GM19240 (cell line): Measurements from ENCODE around the gene MAGEB16.

Experiments used
- DNase-seq: peaks from one replicate; pipeline ENCODE4 v3.0.0; 2011; ENCODE audit warnings: low spot score; ENCODE audit not compliant: insufficient read length

Gene MAGEB16

GRCh38 chrX:35798042-35798441 lies at the start of gene MAGEB16:
Gene MAGEB16, plus strand, starts transcription at chrX:35798342. Its CDS starts 3,855 bp downstream, at chrX:35802197.
- no peak for DNase-seq

- no peak for DNase-seq
These were observed 24.1 kb upstream of the MAGEB16 start for GRCh38 chrX:35773958-35774564.

- DNase-seq: no peak
These were observed 13.1 kb upstream of the MAGEB16 start for GRCh38 chrX:35785075-35785474.

- no peak for DNase-seq
These were observed 11.9 kb upstream of the MAGEB16 start for GRCh38 chrX:35786271-35786670.

GRCh38 chrX:35787867-35788266 lies 10.3 kb upstream of the MAGEB16 start:
- no peak for DNase-seq

- no peak for DNase-seq
These were observed 2.3 kb downstream of the MAGEB16 start for GRCh38 chrX:35800474-35800873.

DNA sequence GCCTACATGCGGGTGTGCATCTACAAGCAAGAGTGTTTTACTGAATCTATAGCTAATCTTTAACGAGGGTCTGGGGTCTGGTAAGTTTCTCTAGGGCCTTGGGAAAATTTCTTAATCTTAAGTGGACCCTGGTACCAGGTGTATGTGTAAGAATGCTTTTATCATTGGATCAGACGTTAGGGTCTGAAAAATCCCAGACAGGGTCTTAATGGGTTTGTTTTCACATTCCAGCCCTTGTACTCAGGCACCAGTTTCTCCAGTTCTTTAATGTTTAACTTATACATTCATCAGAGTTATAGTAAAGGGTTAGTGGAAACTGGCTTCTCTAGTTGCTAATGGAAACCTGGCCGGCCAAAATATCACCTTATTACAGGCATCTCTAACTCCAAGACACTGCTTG lies 11.6 kb downstream of the MAGEB16 start:
- no peak for DNase-seq

GRCh38 chrX:35819241-35819640 lies 21.1 kb downstream of the MAGEB16 start:
- no peak for DNase-seq

DNA sequence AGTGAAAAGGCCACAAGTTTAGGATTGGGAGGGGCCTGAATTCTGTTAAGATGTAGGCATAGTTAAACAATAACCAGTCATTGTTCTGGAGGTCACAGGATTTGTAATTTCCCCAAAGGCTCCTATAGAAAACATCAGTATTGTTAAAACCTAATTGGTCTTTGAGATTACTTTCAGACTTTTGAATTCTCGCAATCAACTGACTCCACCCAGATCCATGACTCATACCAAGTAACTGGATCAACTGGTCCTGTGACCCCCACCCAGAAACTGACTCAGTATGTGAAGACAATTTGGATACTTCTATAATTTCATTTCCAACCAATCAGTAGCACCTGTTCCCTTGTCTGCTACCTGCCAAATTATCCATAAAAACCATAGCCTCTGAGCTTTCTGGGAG lies 28.4 kb downstream of the MAGEB16 start:
- DNase-seq: no peak

DNA sequence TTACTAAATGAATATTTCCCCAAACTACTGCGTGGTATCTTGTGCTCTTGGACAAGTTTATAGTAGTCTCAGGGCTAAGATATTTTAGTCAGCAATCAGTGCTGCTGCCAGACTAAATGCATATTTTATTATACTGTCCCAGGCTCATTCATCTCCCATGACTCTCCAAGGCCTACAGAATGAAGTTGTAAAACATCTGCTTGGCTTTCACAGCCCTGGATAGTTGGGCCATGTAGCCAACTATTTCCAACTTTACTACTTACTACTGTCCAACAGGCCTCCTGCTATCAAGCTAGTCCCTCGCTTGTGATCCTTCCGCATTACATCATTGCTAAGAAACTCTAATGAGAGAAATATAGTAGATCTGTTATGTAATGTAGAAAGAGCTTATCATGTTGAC lies 31.4 kb downstream of the MAGEB16 start:
- DNase-seq: no peak

DNA sequence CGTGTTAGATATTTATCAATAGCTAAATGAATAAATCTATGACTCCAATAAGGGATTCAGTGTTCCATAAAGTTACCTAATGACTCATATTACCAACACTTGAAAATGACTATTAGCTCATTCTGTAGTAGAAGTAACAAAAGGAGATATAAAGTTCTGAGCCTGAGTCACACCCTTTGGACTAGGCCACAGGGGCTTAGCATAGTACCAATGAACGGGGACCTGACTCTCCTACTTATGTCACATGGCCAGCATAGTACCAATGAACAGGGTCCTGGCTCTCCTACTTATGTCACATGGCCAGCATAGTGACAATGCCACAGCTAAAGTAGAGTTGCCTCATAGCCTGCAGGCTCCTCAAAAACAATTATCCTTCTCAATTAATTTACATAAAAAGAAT lies 43.7 kb downstream of the MAGEB16 start:
- DNase-seq: no peak

DNA sequence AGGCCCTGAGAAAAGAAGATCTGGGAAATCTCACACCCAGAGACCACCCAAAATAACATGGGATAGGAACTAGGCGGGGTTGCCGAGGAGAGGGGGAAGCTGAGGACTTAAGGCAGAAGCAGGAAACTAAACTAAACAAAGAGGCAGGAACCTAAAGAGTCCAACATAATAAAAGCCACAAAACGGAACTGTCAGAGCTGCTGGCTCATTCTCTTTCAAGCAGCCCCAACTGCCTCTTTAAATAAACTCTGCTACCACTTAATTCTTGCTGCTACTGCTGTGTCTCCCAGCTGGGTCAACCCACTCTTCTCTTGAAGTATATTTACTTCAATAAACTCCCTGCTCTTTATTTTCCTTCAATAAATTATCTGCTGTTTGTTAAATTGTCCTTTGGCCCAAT lies 44.5 kb downstream of the MAGEB16 start:
- no peak for DNase-seq

GRCh38 chrX:35847736-35848135 lies 49.6 kb downstream of the MAGEB16 start:
- no peak for DNase-seq
